Activated T-cell treated with anti-CD3 and anti-CD28 coated beads for 1 hour (primary cell): ENCODE results near the gene GPR143.
"Not testable (repeated sequence)": the region's sequence is repeated elsewhere in the genome, so short reads cannot be mapped to it uniquely, and the experiment has no call there.

ENCODE experiments used
- DNase-seq: peaks from one replicate; pipeline ENCODE4 v3.0.0-alpha.2; 2020; ENCODE audit warnings: low read depth

The GPR143 gene

DNA sequence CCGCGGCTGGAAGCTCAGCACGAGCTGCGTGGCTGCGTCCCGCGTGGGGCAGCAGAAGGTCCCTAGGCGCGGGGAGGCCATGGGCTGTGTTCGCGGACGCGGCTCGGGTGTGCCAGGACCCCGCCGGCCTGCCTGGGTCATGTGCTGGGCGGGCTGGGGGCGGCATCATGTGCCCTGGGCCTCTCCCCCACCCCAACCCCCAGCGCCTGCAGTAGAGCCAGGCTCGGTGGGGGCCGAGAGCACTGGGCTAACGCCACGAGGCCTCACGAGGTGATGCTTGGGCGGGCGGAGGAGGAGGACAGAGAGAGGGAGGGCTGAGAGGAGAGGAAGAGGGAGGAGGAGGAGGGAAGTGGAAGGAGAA, at the start of gene GPR143:
GPR143 (minus strand) TSS at position 111 of the 361 bp plus-strand sequence; CDS start at position 81, 30 bp downstream.
- DNase-seq: no peak

DNA sequence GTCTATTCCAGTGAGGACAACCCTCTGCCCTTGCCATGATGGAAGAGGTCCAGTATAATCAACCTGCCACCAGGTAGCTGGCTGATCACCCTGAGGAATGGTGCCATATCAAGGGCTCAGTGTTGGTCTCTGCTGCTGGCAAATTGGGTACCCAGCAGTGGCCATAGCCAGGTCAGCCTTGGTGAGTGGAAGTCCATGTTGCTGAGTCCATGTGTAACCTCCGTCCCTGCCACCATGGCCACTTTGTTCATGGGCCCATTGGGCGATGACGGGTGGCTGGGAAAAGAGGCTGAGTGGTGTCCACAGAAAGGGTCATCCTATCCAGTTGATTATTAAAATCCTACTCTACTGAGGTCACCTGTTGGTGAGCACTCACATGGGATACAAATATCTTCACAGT, 45.4 kb upstream of the GPR143 start:
- DNase-seq: not testable (repeated sequence)

DNA sequence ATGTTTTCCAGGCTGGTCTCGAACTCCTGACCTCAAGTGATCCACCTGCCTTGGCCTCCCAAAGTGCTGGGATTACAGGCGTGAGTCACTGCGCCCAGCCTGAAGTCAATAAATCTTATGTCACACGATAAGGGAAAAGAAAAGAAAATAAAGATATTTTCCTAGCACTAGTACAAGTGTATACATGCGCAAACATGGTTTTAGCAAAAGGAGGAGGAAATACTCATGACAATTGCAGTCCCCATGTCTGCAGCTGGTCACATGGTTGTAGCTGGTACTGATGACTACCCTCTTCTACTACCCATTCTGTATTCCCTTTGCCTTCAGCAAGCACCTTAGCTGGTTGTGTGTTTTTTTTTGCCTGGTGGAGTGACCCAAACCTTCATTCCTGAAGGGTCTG, 44.2 kb upstream of the GPR143 start:
- DNase-seq: not testable (repeated sequence)

DNA sequence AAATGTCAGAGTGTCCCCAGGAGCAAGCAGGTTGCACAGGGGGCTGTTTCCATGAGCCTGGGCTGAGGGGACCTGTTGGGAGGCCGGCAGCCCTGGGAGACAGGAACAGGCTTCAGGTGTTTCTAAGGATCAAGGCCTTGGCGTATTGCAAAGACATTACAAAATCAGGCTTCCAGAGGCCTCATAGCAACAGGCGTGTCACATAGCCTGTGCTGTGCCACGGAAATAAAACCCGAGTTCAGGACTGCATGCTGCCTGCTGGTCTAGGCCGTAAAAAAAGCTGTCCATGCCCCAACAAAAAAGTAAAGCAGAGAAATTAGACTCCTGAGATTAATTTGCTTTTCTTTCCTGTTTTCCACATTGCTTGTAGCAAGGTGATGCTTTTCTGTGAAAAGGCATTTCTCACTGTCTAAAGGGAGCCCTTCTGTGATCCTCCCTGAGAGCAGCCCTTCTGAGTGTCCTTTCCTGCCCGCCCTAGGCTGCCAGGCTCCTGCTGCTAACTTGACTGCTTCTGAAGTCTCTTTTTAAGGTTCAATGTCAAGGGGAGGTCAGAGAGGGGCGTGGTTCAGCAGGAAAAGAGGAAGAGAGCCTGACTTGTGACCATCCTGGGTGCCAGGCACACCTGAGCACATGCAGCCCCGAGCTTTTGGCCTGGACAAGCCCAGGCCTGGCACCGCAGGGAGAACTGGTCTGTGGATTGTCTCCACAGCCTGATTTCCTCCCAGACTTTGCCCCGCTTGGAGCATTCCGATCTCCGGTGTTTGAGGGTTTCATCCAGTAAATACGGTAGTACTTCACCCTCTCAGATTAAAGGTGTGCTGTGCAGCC, 41.9 kb upstream of the GPR143 start:
- no peak for DNase-seq

DNA sequence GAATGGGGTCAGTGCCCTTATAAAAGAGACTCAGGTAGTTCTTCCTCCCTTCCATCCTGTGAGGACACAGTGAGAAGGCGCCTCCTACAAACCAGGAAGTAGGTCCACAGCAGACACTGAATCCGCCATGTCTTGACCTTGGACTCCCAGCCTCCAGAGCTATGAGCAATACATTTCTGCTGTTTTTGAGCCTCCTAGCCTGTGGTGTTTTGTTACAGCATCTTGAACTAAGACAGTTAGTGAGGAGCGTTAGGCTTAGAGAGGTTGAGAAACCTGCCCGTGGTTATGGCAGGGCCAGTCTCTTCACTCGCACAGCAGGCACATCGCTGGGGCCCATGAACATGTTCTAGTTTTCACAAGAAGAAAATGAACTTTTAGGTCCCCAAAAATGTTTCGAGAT, 40.3 kb upstream of the GPR143 start:
- no peak for DNase-seq

DNA sequence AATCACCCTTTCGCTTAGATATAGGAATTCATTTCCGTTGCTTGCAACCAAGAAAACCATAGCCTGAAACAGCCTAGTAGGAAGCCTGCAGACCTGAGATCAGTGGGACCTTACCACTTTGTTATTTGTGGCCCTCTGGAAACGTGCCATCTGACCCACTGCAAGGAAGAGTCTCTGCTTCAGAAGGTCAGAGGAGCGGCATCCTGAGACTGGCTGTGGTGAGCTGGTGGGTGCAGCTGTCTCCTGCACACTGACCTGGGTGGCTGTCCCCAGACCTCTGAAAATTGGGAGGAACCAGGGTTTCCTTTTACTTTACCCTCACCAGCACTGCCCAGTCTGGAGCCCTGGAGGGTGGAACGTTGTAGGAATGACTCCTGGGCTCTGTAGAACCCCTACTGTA, 38.8 kb upstream of the GPR143 start:
- no peak for DNase-seq

DNA sequence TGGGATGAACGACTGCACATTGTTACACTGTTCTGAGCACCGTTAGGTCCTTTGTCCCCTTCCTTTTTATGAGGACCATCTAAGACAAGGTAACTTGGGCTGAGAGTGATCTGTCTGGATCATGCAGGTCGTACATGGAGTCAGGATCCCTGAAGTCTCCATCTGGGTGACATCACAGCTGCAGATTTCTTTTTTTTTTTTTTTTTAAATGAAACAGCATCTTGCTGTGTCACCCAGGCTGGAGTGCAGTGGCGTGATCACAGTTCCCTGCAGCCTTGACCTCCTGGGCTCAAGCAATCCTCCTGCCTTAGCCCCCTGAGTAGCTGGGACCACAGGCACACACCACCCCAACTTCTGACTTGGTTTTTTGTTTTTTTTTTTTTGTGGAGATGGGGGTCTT, 37.1 kb upstream of the GPR143 start:
- no peak for DNase-seq

DNA sequence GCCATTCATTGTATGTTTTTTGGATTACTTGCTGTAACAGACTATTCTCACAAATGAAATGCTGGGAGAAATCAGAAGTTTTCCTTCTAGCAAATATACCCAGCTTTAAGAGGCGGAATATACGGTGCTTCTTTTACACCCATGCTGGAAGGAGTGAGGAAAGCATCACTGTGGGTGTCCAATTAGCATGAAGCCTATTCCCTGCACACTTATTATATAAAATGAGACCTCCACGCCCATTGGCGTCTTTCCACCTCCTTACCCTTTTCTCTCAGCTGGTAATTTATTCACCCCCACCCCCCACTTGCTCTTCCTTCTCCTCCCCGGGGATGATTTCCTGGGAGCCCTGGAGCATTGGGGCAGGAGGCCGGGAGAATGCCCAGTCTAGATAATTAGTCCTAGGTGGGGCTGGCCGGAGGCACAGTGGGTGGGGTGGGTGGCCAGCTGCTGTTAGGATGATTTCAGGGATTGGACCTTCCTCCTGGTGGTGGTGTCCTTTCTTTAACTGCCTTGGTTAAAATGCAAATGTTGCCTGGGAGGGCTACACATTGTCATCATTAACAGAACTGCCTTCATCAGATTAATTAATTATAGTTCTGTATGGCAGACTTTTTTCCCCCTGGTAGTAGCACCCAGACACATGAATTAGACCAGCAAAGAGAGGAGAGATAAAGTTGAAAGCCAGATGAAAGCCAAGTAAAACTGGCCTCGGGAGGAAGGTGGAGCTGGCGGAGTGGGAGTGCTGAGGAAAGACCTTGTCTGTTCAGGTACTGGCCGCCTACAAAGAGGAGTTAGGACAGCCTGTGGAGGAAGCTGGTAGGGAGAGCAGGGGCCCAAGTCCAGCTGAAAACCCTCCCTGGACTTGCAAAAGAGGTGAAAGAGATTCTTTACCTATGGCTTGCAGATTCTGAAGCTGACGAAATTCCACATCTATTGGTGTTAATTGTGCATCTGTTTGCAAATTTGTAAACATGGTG, 32.0 kb upstream of the GPR143 start:
- DNase-seq: no peak

DNA sequence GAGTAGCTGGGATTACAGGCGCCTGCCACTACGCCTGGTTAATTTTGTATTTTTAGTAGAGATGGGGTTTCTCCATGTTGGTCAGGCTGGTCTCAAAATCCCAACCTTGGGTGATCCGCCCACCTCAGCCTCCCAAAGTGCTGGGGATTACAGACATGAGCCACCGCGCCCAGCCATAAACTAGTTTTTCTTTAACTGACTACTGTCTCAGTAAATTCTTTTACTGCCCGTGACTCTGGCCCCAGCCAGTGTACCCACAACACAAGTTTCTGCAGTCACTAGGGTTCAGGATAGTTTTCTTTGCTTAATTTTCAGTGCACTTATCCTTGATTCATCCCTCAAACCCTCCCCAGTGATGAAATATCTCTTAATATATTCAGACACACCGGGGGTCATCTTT, 28.8 kb upstream of the GPR143 start:
- DNase-seq: no peak

DNA sequence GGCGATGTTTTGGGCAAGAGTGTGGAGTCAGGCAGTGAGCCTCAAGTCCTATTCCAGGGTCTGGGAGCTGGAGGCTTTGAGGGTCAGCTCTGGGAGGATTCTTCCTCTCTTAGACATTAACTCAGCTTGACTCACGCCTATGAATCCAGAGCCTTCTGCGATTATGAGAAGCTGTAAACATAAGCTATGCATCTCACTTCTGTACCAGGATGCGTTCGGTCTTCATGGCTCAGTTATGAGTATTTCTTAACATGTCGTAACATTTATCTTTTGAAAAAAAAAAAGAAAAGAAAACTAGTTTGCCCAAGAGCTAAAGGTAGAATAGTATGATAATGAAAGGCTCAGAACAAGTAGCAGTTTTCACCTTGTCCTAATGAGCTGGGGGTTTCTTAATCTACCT, 25.2 kb upstream of the GPR143 start:
- no peak for DNase-seq

DNA sequence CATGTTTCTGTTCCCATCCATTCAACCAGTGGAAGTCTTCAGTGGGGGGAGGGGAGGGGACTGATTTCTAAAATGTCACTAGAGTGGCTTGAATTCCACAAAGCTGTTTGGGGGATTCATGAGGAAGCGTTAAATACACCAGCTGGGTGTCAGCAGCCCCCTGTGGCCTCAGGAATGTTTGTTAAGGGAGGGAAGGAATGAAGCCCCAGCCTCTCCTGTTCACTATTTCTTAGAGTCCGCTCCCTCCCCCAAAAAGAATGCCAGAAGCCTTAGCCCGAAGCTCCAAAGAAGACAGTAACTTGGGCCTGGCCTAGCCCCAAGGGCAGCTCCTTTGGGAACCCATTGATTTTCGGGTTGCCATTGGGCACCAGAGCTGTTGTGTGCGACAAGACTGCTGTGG, 23.9 kb upstream of the GPR143 start:
- no peak for DNase-seq

DNA sequence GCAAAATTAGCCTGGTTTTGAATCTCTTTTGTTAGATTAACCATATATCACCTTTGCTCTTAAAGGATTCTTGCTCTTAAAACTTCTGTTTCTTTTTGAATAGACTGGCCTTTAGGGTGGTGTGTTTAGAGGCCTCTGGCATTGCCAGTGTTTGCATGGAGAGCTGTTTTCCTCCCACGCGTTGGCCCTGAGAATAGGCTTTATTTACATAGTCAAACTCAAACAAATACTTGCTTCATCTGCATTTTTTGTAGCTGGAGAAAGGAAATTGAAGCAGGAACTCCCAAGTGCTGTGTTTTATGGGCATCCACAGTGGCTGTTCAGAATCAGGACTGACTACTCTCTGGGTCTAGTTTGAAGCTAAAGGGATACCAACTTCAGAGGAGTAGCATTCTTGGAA, 23.3 kb upstream of the GPR143 start:
- no peak for DNase-seq

DNA sequence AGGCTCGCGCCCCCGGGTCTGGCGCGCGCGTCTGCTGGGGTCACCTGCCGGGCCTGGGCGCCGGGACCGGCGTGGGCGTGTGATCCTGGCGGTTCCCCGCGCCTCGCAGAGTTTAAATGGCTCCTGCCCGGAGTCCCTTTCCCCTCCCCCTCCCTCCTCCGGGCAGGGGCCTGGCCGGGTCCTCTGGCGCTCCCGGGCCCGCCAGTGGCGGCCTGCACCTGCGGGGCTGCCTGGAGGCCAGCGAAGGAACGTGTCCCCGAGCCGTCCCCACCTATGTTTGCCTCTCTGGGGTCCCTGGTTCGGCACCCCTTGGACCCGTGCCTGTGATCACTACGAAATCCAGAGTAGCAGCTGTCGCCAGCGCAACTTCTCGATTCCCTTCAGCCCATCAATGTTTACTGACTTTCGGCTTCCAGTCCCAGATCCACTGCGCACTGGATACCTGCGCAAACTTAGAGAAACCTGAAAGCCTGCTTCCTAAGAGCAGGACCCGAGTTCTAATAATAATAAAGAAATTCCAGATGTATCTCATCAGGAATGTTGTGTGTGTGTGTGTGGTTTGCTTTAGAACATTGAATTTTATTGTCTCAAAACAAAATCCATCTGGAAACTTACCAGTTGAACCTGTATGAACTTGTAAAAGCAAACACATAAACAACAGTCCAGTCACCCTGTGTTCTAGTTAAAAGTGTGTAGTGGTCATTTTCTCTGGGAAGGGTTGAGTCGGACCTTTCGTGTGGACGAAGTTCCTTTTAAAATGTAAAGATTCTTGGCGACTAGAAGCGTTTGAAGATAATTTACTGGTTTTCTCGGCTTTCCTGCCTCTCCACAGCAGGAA, 21.4 kb upstream of the GPR143 start:
- DNase-seq: no peak

DNA sequence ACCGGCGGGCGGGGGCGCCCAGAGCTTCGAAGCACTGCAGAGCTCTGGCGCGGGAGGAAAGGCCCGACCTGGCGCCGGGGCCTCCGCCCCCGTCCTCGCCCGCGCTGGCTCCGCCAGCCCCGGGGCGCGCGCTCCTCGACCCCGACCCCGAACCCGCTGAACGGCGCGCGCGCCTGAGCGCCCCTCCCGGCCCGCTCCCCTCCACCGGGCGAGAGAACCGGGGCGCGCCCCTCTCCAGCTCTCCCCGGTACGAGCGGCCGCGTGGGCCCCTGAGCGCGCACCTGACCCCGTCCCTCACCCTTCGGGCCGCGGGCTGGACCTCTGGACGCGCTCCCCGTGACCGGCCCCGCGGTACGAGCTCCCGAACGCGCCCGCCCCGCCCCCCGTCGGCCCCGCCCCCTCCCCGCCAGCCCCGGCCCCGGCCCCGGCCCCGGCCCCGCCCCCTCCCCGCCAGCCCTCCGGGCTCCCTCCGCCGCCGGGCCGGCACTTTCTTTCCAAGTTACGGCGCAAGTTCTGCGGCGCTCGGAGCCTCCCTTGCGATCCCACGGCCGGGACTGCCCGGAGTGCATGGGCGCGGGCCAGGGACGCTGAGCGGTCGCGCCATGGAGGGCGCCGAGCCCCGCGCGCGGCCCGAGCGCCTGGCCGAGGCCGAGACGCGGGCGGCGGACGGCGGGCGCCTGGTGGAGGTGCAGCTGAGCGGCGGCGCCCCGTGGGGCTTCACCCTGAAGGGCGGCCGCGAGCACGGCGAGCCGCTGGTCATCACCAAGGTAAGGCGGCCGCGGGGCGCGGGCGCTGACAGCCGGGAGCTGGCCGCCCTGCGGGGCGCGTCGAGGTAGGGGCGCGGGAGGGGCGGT, 20.5 kb upstream of the GPR143 start, which contains the start of gene SHROOM2:
SHROOM2 (plus strand) TSS at position 486 of the 854 bp plus-strand sequence; CDS start at position 603, 117 bp downstream.
- no peak for DNase-seq

DNA sequence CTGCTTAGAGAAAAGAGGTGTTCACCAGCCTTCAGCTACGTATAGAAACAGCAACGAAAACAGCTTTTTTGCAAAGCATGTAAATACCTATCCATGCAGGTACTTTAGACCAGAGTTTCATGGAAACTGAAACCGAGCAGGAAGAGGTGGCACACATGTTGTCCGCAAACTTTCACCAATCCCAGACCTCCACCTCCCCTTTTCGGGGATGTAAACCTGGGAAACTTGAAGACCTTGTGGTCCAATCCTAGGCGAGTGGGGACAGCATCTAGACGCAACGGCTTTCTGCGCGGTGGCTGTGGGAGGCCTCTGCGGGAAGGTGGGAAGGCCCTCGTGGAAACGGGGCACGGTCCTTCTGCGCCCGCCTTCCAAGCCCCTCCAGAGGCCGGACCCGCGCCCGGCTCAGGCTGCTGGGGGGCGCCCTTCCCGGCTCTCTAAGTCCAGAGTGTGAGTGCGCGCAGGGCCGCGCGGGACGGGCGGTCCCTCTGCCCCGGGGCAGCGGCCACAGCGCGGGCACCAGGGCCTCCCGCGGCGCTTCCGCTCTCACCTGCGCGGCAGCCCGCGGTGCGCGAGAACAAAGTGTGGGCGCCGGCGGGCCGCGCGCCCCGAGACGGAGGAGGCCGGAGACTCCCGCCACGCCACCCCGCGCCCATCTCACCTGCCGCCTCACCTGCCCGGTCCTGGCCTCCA, 19.8 kb upstream of the GPR143 start:
- DNase-seq: no peak

DNA sequence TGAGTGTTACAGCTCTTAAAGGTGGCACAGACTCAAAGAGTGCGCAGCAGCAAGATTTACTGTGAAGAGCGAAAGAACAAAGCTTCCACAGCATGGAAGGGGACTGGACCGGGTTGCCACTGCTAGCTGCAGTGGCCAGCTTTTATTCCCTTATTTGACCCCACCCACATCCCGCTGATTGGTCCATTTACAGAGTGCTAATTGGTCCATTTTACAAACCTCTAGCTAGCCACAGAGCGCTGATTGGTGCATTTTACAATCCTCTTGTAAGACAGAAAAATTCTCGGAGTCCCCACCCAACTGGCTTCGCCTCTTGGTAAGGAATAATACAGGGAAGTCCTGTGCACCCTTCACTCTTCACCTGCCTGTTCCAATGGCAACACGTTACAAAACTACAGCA, 18.7 kb upstream of the GPR143 start:
- no peak for DNase-seq

DNA sequence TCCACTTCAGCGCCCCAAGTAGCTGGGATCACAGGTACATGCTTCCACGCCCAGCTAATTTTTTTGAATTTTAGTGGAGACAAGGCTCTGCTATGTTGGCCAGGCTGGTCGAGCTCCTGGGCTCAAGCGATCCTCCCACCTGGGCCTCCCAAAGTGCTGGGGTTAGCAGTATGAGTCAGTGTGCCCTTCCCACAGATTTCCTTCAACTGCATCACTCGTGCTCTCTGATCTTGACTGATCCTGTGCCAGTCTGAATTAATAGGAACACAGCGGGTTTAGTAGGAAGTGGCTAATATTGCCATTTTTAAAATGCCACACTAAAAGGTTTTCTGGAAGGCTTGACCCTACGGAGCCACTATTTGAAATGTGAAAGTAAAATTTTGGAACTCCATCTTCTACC, 16.3 kb upstream of the GPR143 start:
- no peak for DNase-seq

DNA sequence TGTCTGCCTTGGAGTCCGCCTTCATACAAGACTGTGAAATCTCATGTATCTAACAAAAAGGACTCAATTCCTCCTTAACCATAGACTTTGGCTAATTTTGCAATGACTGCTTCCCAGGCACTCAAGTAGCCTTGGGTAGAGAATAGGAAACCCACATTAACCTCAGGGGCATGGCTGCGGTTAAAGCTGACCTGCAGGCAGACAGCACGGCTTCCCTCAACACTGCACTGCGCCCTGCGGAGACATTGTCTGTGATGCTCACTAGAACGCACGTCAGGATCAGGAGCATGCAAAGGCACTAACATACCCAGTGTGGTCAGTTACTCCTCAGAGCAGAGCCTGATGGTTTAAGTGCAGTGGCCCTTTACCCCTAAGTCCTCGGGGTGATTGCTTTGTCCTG, 10.3 kb upstream of the GPR143 start:
- no peak for DNase-seq

DNA sequence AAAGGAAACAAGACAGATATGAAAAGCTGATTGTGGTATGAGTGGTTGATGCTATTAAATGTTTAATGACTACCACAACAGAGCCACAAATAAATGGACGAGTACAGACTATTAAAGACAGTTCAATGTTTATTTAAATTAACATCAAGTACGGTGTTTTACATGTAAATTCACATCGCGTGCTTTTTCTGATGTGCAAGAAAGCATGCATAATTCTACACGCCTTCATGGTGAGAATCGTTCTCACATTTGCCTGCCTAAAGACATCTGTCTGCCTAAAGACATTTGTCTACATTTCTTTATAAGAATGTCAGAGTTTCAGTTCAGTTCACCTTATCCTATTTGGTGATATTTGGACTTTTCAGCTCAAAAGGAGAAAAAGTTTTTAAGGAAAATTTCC, 7.3 kb upstream of the GPR143 start:
- DNase-seq: no peak

DNA sequence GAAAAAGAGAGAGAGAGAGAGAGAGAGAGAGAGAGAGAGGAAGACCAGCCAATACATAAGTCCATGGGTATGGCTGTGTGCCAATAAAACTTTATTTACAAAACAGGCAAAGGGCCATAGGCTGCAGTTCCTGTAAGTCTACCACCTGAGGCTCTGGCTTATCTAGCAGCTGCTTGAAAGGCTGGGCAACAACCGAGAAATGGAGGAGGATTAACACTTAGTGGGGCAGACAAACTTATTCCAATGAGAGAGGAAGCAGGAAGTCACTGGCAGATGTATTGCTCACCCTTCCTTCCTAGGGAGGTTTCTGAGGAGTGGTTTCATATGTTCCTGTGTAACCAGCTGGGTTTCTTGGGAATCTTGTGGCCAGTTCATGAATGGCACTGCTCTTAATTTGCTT, 4.7 kb upstream of the GPR143 start:
- no peak for DNase-seq
